Keratinocyte (primary cell): ENCODE data around the gene RAB43. TPM values are rescaled to one million over a fixed set of nuclear protein-coding genes. Genes with fewer than 3 reads are reported as not detected.

Source experiments
- DNase-seq: peaks from one replicate; pipeline ENCODE4 v3.0.0-alpha.2; 2011; ENCODE audit warnings: low read depth, missing footprints, low spot score
- FAIRE-seq: peaks from 2 replicates; lab custom pipeline; 2011; peaks lifted over from hg19 to GRCh38; lab: Jason Lieb, UNC
- H2AFZ ChIP-seq: 2 replicates; pipeline ENCODE4 v1.6.0; 2012; ENCODE audit warnings: low read length, control low read depth, inconsistent platforms; ENCODE audit not compliant: control insufficient read depth
- H3K27ac ChIP-seq: 2 replicates; pipeline ENCODE4 v1.5.1; 2011; ENCODE audit warnings: low read length; ENCODE audit not compliant: control insufficient read depth, insufficient read depth
- H3K27me3 ChIP-seq: 3 replicates; pipeline ENCODE4 v1.6.0; 2011; ENCODE audit warnings: low read length; ENCODE audit not compliant: control insufficient read depth, insufficient read depth; ENCODE audit errors: extremely low read depth
- H3K36me3 ChIP-seq, 2 experiments: 2 replicates in 1 of 2; 3 replicates in 1 of 2; pipeline ENCODE4 v1.5.1; 2011; ENCODE audit warnings: low read length in 2 of 2, mild to moderate bottlenecking in 1 of 2; ENCODE audit not compliant: control insufficient read depth in 2 of 2, insufficient read depth in 2 of 2; ENCODE audit errors: extremely low read depth in 1 of 2
- H3K4me1 ChIP-seq: 3 replicates; pipeline ENCODE4 v1.5.1; 2011; ENCODE audit warnings: low read length; ENCODE audit not compliant: control insufficient read depth, insufficient read depth; ENCODE audit errors: extremely low read depth
- H3K4me2 ChIP-seq: 3 replicates; pipeline ENCODE4 v1.6.0; 2011; ENCODE audit warnings: low read depth, low read length; ENCODE audit not compliant: control insufficient read depth, insufficient read depth; ENCODE audit errors: extremely low read depth
- H3K4me3 ChIP-seq, 3 experiments: fragments of 200-600 bp in 1 of 3; sonication (generic) in 1 of 3; 2 replicates in 2 of 3; 3 replicates in 1 of 3; pipeline ENCODE4 v1.5.1; 2011 to 2016; ENCODE audit warnings: low read length in 3 of 3, mild to moderate bottlenecking in 3 of 3, control low read depth in 2 of 3, inconsistent platforms in 1 of 3, low read depth in 1 of 3, mixed read lengths in 1 of 3, mixed run types in 1 of 3, moderate library complexity in 1 of 3; ENCODE audit not compliant: control insufficient read depth in 2 of 3, insufficient read depth in 2 of 3; ENCODE audit errors: extremely low read depth in 1 of 3
- H3K79me2 ChIP-seq: 2 replicates; pipeline ENCODE4 v1.6.0; 2012; ENCODE audit warnings: low read length; ENCODE audit not compliant: control insufficient read depth, insufficient read depth
- H3K9ac ChIP-seq: 3 replicates; pipeline ENCODE4 v1.6.0; 2011; ENCODE audit warnings: low read length; ENCODE audit not compliant: control insufficient read depth, insufficient read depth; ENCODE audit errors: extremely low read depth
- H3K9me1 ChIP-seq: 3 replicates; pipeline ENCODE4 v1.6.0; 2011; ENCODE audit warnings: low read length; ENCODE audit not compliant: control insufficient read depth, insufficient read depth; ENCODE audit errors: extremely low read depth
- H3K9me3 ChIP-seq: 2 replicates; pipeline ENCODE4 v1.5.1; 2012; ENCODE audit warnings: low read depth, low read length; ENCODE audit not compliant: control insufficient read depth
- H4K20me1 ChIP-seq: 3 replicates; pipeline ENCODE4 v1.6.0; 2011; ENCODE audit warnings: low read length; ENCODE audit not compliant: control insufficient read depth, insufficient read depth; ENCODE audit errors: extremely low read depth
- EZH2 ChIP-seq: IDR thresholded peaks from one replicate; pipeline ENCODE4 v1.6.1; 2012; ENCODE audit warnings: inconsistent platforms, mild to moderate bottlenecking, low read length, moderate library complexity
- dilution Hi-C: fragments of 300-500 bp; cut with MboI; formaldehyde crosslinking; loops from one replicate; pipeline ENCODE4 v1.7.0; 2020; ENCODE audit warnings: low sequenced_read_pairs; ENCODE audit not compliant: extremely low pct_ligation_motif_present
- polyA plus RNA-seq, 5 experiments: library from polyadenylated mRNA; depleted of rRNA in 3 of 5; stranded (reverse) in 3 of 5; stranded (forward) in 1 of 5; unstranded in 1 of 5; fragments of >200 nt; gene quantifications; 1 replicate in 1 of 5; 2 replicates in 3 of 5; 3 replicates in 1 of 5; pipeline versions ENCODE4 v1.2.1 to v1.2.3, GENCODE V29; 2011 to 2012; ENCODE audit warnings: missing spikeins in 2 of 5, low read depth in 1 of 5, low replicate concordance in 1 of 5
- TF ChIP-seq, protein P1 (sequence below), 3 experiments: IDR thresholded peaks in 1 of 3; conservative IDR thresholded peaks in 1 of 3; optimal IDR thresholded peaks in 1 of 3; 2 replicates in 2 of 3; 3 replicates in 1 of 3; pipeline versions ENCODE3 to v1.5.1; 2011; ENCODE audit warnings: low read length in 3 of 3, mild to moderate bottlenecking in 3 of 3, moderate library complexity in 2 of 3, control low read depth in 1 of 3, inconsistent platforms in 1 of 3; ENCODE audit not compliant: insufficient read depth in 2 of 3; ENCODE audit errors: extremely low read depth in 1 of 3

The RAB43 gene
- polyA plus RNA-seq, 1 donor (not counting 4 experiments of a cell fraction or from before 2014, with no cell fraction given) = 8.1 TPM

DNA sequence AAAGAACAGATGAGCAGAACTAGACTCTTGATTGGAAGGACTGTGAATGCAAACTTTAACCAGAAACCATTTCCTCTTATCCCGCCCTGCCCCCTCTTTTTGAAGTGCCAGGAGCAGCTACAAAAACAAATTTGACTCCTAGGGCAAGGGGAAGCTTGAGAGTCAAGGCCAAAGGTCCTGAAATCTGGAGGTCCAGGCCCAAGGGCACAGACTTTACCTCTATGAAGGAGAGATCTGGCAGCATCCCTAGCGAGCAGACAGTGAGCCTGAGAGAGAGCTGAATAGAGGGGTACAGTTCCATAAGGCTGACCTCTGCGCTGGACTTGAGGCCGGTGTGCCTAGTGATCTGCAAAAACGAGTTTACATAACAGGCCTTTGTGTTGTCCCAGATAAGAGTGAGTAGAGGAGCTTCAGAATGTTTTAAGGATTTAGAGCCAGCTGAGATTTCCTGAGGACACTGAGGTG lies 5.1 kb downstream of the RAB43 start:
- Histone ChIP-seq H3K9me3 (no peaks in the 10 kb centered on the region), H3K9ac (no peak overlapping the region), H3K4me1 (peaks cover 13% of the 10 kb centered on the region), H3K27me3 (no peaks in the 10 kb centered on the region), H3K79me2 (peaks cover 64% of the 10 kb centered on the region), H2AFZ (no peak overlapping the region), H3K27ac (no peak overlapping the region), H4K20me1 (peaks cover 5% of the 10 kb centered on the region), H3K9me1 (no peaks in the 10 kb centered on the region), H3K4me3 (no peak overlapping the region), H3K4me2 (no peak overlapping the region), H3K36me3 (peaks cover 14% of the 10 kb centered on the region in 2 experiments)
- DNase-seq (no peak), FAIRE-seq (no peak)
- dilution Hi-C loops = no loop called here
- TF ChIP-seq, protein P1, sequence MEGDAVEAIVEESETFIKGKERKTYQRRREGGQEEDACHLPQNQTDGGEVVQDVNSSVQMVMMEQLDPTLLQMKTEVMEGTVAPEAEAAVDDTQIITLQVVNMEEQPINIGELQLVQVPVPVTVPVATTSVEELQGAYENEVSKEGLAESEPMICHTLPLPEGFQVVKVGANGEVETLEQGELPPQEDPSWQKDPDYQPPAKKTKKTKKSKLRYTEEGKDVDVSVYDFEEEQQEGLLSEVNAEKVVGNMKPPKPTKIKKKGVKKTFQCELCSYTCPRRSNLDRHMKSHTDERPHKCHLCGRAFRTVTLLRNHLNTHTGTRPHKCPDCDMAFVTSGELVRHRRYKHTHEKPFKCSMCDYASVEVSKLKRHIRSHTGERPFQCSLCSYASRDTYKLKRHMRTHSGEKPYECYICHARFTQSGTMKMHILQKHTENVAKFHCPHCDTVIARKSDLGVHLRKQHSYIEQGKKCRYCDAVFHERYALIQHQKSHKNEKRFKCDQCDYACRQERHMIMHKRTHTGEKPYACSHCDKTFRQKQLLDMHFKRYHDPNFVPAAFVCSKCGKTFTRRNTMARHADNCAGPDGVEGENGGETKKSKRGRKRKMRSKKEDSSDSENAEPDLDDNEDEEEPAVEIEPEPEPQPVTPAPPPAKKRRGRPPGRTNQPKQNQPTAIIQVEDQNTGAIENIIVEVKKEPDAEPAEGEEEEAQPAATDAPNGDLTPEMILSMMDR (optimal IDR thresholded peaks at IDR 0.05 in 1 of 3, IDR thresholded peaks at IDR 0.05 in 1 of 3, conservative IDR thresholded peaks at IDR 0.05 in 1 of 3; ENCODE audit: extremely low read depth in 1 of 3, insufficient read depth in 2 of 3, low read length in 3 of 3) = no peak
- no peak for TF ChIP-seq EZH2

DNA sequence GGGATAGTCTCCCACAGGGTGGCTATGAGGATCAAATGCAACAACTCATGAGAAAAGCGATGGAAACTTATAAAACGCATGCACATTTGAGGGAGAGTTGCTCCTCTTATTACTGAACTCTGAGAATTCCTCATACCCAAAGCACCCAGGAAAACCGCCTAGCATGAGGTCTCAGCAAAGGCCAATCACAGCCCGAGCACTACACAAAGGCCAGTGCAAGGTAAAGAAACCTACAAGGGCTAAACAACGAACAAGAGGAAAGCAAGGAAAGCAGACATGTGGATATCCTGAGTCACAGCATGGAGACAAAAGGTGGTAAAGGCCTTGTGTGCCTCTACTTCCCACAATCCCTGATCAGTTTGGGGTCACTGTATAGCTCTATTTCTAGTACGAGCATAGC lies 7.1 kb downstream of the RAB43 start:
- dilution Hi-C loops = no loop called here
- Histone ChIP-seq H3K79me2 (peaks cover 61% of the 10 kb centered on the region), H3K9me1 (no peaks in the 10 kb centered on the region)

More for the DNA sequence above, 7.1 kb downstream of the RAB43 start:
- Histone ChIP-seq H3K4me1 (peaks cover 7% of the 10 kb centered on the region), H3K36me3 (peaks cover 14 to 18% of the 10 kb centered on the region in 2 experiments), H2AFZ (no peak overlapping the region), H3K9me3 (no peaks in the 10 kb centered on the region), H3K4me2 (no peak overlapping the region), H4K20me1 (peaks cover 2% of the 10 kb centered on the region), H3K9ac (no peak overlapping the region), H3K4me3 (no peak overlapping the region), H3K27ac (no peak overlapping the region), H3K27me3 (no peaks in the 10 kb centered on the region)
- no peak for DNase-seq
- no peak for FAIRE-seq
- no peak for TF ChIP-seq EZH2
- TF ChIP-seq, protein P1 (optimal IDR thresholded peaks at IDR 0.05 in 1 of 3, IDR thresholded peaks at IDR 0.05 in 1 of 3, conservative IDR thresholded peaks at IDR 0.05 in 1 of 3; ENCODE audit: extremely low read depth in 1 of 3, insufficient read depth in 2 of 3, low read length in 3 of 3) = no peak
